Adrenal gland (tissue), 5 donors: ENCODE measurements around the gene PMEPA1.

Source experiments
- CTCF ChIP-seq, 6 experiments: fragments of 450-650 bp in 4 of 6; fragments of 200-600 bp in 2 of 6; sonication (generic) in 1 of 6; IDR thresholded peaks; 1 replicate in 5 of 6; 2 replicates in 1 of 6; pipeline versions ENCODE4 v1.5.1 to v1.8.0; 2016 to 2021; ENCODE audit warnings: antibody characterized with exemption in 6 of 6, mild to moderate bottlenecking in 2 of 6, moderate library complexity in 1 of 6
- POLR2A ChIP-seq, 2 donors: fragments of 450-650 bp; IDR thresholded peaks; one replicate each; pipeline ENCODE4 v1.6.1; 2017; ENCODE audit warnings: antibody characterized with exemption in 2 of 2, mild to moderate bottlenecking in 2 of 2, moderate library complexity in 1 of 2
- donor health status: DM: no; HTN: no; CAD: no.

DNA sequence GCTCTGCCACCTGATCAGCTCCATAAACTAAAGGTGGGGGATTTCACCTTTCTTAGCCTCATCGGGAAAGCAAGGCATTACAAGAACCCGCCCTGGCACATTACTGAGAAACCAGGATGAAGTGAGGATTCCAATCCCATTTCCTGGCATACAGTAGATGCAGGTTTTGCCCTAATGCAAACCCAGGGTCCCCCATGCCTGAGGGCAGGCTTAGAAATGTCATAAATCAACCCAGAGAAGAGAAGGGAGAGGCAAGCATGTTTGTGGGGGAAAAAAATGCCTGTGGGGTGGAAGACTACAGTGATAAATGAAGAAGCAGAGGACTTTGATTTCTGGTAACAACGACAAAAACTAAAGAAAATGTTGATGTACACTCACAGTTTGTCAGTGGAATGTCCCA lies 18.0 kb upstream of the PMEPA1 start:
- no peak for TF ChIP-seq POLR2A (IDR thresholded peaks at IDR 0.05)
- no peak for TF ChIP-seq CTCF (IDR thresholded peaks at IDR 0.05)
